Measurements from ENCODE around the gene KSR2. TPM values are rescaled to one million over a fixed set of nuclear protein-coding genes. Genes with fewer than 3 reads are reported as not detected.

Gene KSR2
- total RNA-seq, 4 donors from 2014 or later, result under 0.01 to 0.06 (median 0.03) TPM

DNA sequence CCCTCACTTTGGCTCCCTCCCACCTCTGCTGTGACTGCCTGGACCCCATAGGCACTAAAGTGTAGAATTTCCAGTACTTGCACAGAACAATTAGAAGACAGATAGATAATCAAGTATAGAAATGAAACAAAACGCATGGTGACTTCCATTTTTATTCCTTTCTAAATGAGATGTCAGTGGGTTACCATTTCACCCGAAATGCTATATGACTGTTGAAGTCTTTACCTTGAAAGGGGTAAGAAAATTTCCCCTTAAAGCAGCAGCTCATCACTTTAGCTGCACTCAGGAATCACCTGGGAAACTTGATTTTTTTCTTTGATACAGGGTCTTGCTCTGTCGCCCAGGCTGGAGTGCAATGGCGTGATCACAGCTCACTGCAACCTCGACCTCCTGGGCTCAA is 12.5 kb upstream of the KSR2 start:
- H3K27ac ChIP-seq (replicated peaks in 1 of 4), result no peak overlapping the region
- WGBS, result 81% methylated on average over 5 of the region's 5 CpGs
- intact Hi-C loops (cut with DNase I), result no loop called here
- TF ChIP-seq EP300 (IDR thresholded peaks at IDR 0.05) (no peak), POLR2AphosphoS5 (IDR thresholded peaks at IDR 0.05) (no peak), POLR2A (IDR thresholded peaks at IDR 0.05; ENCODE audit: low read depth) (no peak)
- TF ChIP-seq, protein P1, sequence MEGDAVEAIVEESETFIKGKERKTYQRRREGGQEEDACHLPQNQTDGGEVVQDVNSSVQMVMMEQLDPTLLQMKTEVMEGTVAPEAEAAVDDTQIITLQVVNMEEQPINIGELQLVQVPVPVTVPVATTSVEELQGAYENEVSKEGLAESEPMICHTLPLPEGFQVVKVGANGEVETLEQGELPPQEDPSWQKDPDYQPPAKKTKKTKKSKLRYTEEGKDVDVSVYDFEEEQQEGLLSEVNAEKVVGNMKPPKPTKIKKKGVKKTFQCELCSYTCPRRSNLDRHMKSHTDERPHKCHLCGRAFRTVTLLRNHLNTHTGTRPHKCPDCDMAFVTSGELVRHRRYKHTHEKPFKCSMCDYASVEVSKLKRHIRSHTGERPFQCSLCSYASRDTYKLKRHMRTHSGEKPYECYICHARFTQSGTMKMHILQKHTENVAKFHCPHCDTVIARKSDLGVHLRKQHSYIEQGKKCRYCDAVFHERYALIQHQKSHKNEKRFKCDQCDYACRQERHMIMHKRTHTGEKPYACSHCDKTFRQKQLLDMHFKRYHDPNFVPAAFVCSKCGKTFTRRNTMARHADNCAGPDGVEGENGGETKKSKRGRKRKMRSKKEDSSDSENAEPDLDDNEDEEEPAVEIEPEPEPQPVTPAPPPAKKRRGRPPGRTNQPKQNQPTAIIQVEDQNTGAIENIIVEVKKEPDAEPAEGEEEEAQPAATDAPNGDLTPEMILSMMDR (IDR thresholded peaks at IDR 0.05), result no peak
- H3K27me3 ChIP-seq, result peaks cover 0 to 25% (median 0%) of the 10 kb centered on the region in 4 donors
- H3K4me3 ChIP-seq, result no peak overlapping the region
- no peak for DNase-seq (ENCODE audit: extremely low spot score)
- no peaks in the 10 kb centered on the region for H3K9me3 ChIP-seq
- H3K36me3 ChIP-seq, result no peaks in the 10 kb centered on the region
- H3K4me1 ChIP-seq, result no peaks in the 10 kb centered on the region

- TF ChIP-seq, protein P1 (IDR thresholded peaks at IDR 0.05), result no peak
- TF ChIP-seq POLR2A (IDR thresholded peaks at IDR 0.05; ENCODE audit: low read depth) (no peak), POLR2AphosphoS5 (IDR thresholded peaks at IDR 0.05) (no peak), EP300 (IDR thresholded peaks at IDR 0.05) (no peak)
- intact Hi-C loops (cut with DNase I), result no loop called here
- H3K4me1 ChIP-seq, result no peaks in the 10 kb centered on the region
- H3K36me3 ChIP-seq, result no peaks in the 10 kb centered on the region
- no peaks in the 10 kb centered on the region for H3K9me3 ChIP-seq
- peaks cover 0 to 25% (median 0%) of the 10 kb centered on the region in 4 donors for H3K27me3 ChIP-seq
- no peak overlapping the region for H3K4me3 ChIP-seq
- no peak overlapping the region for H3K27ac ChIP-seq (replicated peaks in 1 of 4)
- 88% methylated on average over 4 of the region's 4 CpGs for WGBS
- DNase-seq (ENCODE audit: extremely low spot score), result no peak
Measured at GRCh38 chr12:117980616-117981015, 11.8 kb upstream of the KSR2 start.

- intact Hi-C loops (cut with DNase I), result no loop called here
- Histone ChIP-seq H3K27me3 (peaks cover 0 to 35% (median 0%) of the 10 kb centered on the region in 4 donors), H3K4me1 (no peaks in the 10 kb centered on the region), H3K27ac (replicated peaks in 1 of 4) (no peak overlapping the region), H3K36me3 (no peaks in the 10 kb centered on the region), H3K9me3 (peaks cover 0 to 6% (median 0%) of the 10 kb centered on the region in 4 donors), H3K4me3 (no peak overlapping the region)
- TF ChIP-seq POLR2AphosphoS5 (IDR thresholded peaks at IDR 0.05), result no peak
- TF ChIP-seq POLR2A (IDR thresholded peaks at IDR 0.05; ENCODE audit: low read depth), result no peak
- no peak for TF ChIP-seq EP300 (IDR thresholded peaks at IDR 0.05)
- TF ChIP-seq, protein P1 (IDR thresholded peaks at IDR 0.05), result no peak
- WGBS, result 100% methylated on average over 1 of the region's 1 CpG
- no peak for DNase-seq (ENCODE audit: extremely low spot score)
Measured at GRCh38 chr12:117977373-117977772, 8.6 kb upstream of the KSR2 start.

DNA sequence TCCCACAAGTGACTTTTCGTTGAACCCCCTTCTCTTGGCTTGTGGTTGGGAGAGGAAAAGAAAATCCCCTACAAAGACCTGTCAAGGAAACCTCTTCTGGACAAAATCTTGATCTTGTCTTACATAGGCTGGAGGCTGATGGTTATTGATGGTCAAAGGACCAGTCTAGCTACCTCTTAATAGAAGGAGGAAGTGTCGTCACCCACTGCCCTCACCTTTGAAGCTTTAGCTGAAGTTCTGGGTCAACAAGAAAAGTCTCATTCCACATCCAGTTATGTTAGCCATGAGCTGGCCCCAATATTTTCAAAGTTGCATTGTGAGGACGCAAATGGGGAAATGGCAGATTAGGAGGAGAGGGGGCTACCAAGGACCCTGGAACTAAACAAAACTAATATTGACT is 6.2 kb upstream of the KSR2 start:
- H3K27ac ChIP-seq (replicated peaks in 1 of 4), result no peak overlapping the region
- no peaks in the 10 kb centered on the region for H3K4me1 ChIP-seq
- intact Hi-C loops (cut with DNase I), result no loop called here
- peaks cover 0 to 48% (median 0%) of the 10 kb centered on the region in 4 donors for H3K27me3 ChIP-seq
- peaks cover 0 to 28% (median 14%) of the 10 kb centered on the region in 4 donors for H3K9me3 ChIP-seq
- TF ChIP-seq, protein P1 (IDR thresholded peaks at IDR 0.05), result no peak
- TF ChIP-seq POLR2A (IDR thresholded peaks at IDR 0.05; ENCODE audit: low read depth), result no peak
- no peak for TF ChIP-seq POLR2AphosphoS5 (IDR thresholded peaks at IDR 0.05)
- no peak for TF ChIP-seq EP300 (IDR thresholded peaks at IDR 0.05)
- H3K4me3 ChIP-seq, result no peak overlapping the region
- DNase-seq (ENCODE audit: extremely low spot score), result no peak
- H3K36me3 ChIP-seq, result no peaks in the 10 kb centered on the region
- 91% methylated on average over 3 of the region's 3 CpGs for WGBS

DNA sequence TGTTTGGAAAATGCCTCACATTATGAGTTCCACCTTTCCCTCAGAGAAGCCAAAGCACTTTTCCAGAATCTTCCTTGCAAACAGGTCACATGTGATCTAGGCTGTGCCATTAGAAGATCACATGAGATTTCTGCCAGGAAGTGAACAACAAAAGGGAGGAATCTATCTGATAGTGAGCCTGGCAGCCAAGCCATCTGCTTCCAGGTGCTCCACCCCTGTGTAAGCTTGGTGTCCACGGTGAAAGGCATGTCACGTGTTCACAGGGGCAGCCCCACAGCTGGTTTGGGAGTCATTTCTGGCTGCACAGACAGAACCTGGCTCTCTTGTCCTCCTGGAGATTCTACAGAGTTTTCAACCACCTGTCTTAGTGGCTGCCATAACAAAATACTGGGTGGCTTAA is 3.5 kb upstream of the KSR2 start:
- WGBS, result 77% methylated on average over 2 of the region's 2 CpGs

More for the DNA sequence above, 3.5 kb upstream of the KSR2 start:
- no peak for TF ChIP-seq EP300 (IDR thresholded peaks at IDR 0.05)
- no peak for DNase-seq (ENCODE audit: extremely low spot score)
- intact Hi-C loops (cut with DNase I), result no loop called here
- Histone ChIP-seq H3K4me1 (peaks cover 0 to 13% (median 11%) of the 10 kb centered on the region in 4 donors), H3K36me3 (no peaks in the 10 kb centered on the region), H3K27me3 (peaks cover 0 to 61% (median 11%) of the 10 kb centered on the region in 4 donors), H3K9me3 (peaks cover 0 to 28% (median 14%) of the 10 kb centered on the region in 4 donors), H3K4me3 (no peak overlapping the region), H3K27ac (replicated peaks in 1 of 4) (no peak overlapping the region)
